PC-9 (cell line): ENCODE data around the gene AKAP3.

Source experiments
- EZH2 ChIP-seq: fragments of 200-600 bp; sonication (generic); IDR thresholded peaks from 2 replicates; pipeline ENCODE4 v1.8.0; 2017; ENCODE audit warnings: antibody characterized with exemption, low read depth
- TF ChIP-seq, protein P1 (sequence below): fragments of 200-600 bp; sonication (generic); conservative IDR thresholded peaks from 2 replicates; pipeline ENCODE4 v1.6.1; 2017; ENCODE audit warnings: mixed run types, antibody characterized with exemption, mild to moderate bottlenecking, moderate library complexity

DNA sequence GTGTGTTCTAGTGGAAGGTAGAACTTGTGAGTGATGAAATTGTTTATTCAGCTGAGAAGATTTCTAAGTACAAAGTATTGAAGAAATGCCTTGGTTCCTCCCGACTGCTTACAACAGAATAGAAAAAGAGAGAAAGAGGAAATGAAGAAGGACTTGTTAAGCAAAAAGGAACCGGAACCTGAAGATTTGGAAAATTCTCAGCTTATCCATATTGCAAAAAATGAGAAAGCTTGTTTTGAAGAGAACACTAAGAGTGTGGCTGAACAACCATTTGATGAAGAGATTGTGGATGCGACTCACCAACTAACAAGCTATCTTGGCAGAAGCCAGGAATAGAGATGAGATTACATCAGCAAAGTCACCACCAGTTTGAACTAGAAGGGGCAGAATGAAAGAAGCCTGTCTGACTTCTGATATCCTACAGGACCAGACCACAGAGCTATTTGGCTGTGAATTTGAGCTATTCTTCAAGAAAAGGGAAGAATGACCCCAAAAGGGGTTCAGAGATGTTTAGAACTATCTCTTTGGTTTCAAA, 15.2 kb upstream of the AKAP3 start:
- TF ChIP-seq EZH2: no peak
- TF ChIP-seq, protein P1, sequence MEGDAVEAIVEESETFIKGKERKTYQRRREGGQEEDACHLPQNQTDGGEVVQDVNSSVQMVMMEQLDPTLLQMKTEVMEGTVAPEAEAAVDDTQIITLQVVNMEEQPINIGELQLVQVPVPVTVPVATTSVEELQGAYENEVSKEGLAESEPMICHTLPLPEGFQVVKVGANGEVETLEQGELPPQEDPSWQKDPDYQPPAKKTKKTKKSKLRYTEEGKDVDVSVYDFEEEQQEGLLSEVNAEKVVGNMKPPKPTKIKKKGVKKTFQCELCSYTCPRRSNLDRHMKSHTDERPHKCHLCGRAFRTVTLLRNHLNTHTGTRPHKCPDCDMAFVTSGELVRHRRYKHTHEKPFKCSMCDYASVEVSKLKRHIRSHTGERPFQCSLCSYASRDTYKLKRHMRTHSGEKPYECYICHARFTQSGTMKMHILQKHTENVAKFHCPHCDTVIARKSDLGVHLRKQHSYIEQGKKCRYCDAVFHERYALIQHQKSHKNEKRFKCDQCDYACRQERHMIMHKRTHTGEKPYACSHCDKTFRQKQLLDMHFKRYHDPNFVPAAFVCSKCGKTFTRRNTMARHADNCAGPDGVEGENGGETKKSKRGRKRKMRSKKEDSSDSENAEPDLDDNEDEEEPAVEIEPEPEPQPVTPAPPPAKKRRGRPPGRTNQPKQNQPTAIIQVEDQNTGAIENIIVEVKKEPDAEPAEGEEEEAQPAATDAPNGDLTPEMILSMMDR: no peak
